Astrocyte (in vitro differentiated cells and primary cell): ENCODE results near the gene PPA2. TPM values are rescaled to one million over a fixed set of nuclear protein-coding genes. Genes with fewer than 3 reads are reported as not detected.
A peak's percentile ranks its signal among the peaks of the same experiment; 100 is the strongest.

Experiments used
- DNase-seq: peaks from one replicate; pipeline ENCODE4 v3.0.0-alpha.2; 2010; ENCODE audit warnings: low read depth
- FAIRE-seq: peaks from 2 replicates; lab custom pipeline; 2011; peaks lifted over from hg19 to GRCh38; lab: Jason Lieb, UNC
- H2AFZ ChIP-seq: 2 replicates; pipeline ENCODE4 v1.6.0; 2012; ENCODE audit warnings: low read depth, low read length, inconsistent platforms
- H3K27ac ChIP-seq: 2 replicates; pipeline ENCODE4 v1.5.1; 2011; ENCODE audit warnings: low read depth, low read length, inconsistent platforms
- H3K27me3 ChIP-seq: 2 replicates; pipeline ENCODE4 v1.6.0; 2011; ENCODE audit warnings: low read length, inconsistent platforms; ENCODE audit not compliant: insufficient read depth
- H3K36me3 ChIP-seq: 2 replicates; pipeline ENCODE4 v1.5.1; 2011; ENCODE audit warnings: low read length, inconsistent platforms; ENCODE audit not compliant: insufficient read depth
- H3K4me1 ChIP-seq: 2 replicates; pipeline ENCODE4 v1.5.1; 2011; ENCODE audit warnings: low read length, inconsistent platforms; ENCODE audit not compliant: insufficient read depth
- H3K4me2 ChIP-seq: 2 replicates; pipeline ENCODE4 v1.6.0; 2012; ENCODE audit warnings: low read length, inconsistent platforms
- H3K4me3 ChIP-seq: 2 replicates; pipeline ENCODE4 v1.5.1; 2011; ENCODE audit warnings: low read depth, mild to moderate bottlenecking, low read length, inconsistent platforms; ENCODE audit not compliant: insufficient read depth
- H3K79me2 ChIP-seq: 2 replicates; pipeline ENCODE4 v1.6.0; 2012; ENCODE audit warnings: mild to moderate bottlenecking, low read length, inconsistent platforms; ENCODE audit not compliant: insufficient read depth
- H3K9ac ChIP-seq: 2 replicates; pipeline ENCODE4 v1.6.0; 2012; ENCODE audit warnings: mild to moderate bottlenecking, low read length, inconsistent platforms
- H3K9me3 ChIP-seq: 2 replicates; pipeline ENCODE4 v1.5.1; 2012; ENCODE audit warnings: low read depth, mild to moderate bottlenecking, low read length, inconsistent platforms; ENCODE audit not compliant: insufficient read depth
- H4K20me1 ChIP-seq: 2 replicates; pipeline ENCODE4 v1.6.0; 2012; ENCODE audit warnings: low read length, inconsistent platforms; ENCODE audit not compliant: insufficient read depth
- H3K27ac Mint-ChIP-seq: one replicate; pipeline ENCODE4 v1.8.0; 2021; ENCODE audit warnings: mild to moderate bottlenecking, mixed read lengths; ENCODE audit not compliant: unreplicated experiment
- H3K27me3 Mint-ChIP-seq: one replicate; pipeline ENCODE4 v1.8.0; 2021; ENCODE audit warnings: low read depth, mixed read lengths; ENCODE audit not compliant: unreplicated experiment
- H3K36me3 Mint-ChIP-seq: one replicate; pipeline ENCODE4 v1.8.0; 2021; ENCODE audit warnings: low read depth, mixed read lengths; ENCODE audit not compliant: unreplicated experiment
- H3K4me1 Mint-ChIP-seq: one replicate; pipeline ENCODE4 v1.8.0; 2021; ENCODE audit warnings: low read depth, mixed read lengths; ENCODE audit not compliant: unreplicated experiment
- H3K4me3 Mint-ChIP-seq: one replicate; pipeline ENCODE4 v1.8.0; 2021; ENCODE audit warnings: mild to moderate bottlenecking, moderate library complexity, mixed read lengths; ENCODE audit not compliant: unreplicated experiment
- H3K9me3 Mint-ChIP-seq: one replicate; pipeline ENCODE4 v1.8.0; 2021; ENCODE audit warnings: mild to moderate bottlenecking, mixed read lengths; ENCODE audit not compliant: unreplicated experiment
- EZH2 ChIP-seq: IDR thresholded peaks from 2 replicates; pipeline ENCODE4 v1.6.1; 2012; ENCODE audit warnings: mild to moderate bottlenecking, low read length, inconsistent platforms; ENCODE audit not compliant: insufficient read depth
- total RNA-seq: library from RNA; stranded (reverse); gene quantifications from 2 replicates; pipeline ENCODE4 v1.2.1, GENCODE V29; 2021
- TF ChIP-seq, protein P1 (sequence below): IDR thresholded peaks from 2 replicates; pipeline ENCODE4 v1.5.1; 2011; ENCODE audit warnings: low read depth, mild to moderate bottlenecking, inconsistent platforms, low read length, moderate library complexity; ENCODE audit not compliant: insufficient read depth

Gene PPA2
- total RNA-seq, 1 donor from 2014 or later = 52.3 TPM

DNA sequence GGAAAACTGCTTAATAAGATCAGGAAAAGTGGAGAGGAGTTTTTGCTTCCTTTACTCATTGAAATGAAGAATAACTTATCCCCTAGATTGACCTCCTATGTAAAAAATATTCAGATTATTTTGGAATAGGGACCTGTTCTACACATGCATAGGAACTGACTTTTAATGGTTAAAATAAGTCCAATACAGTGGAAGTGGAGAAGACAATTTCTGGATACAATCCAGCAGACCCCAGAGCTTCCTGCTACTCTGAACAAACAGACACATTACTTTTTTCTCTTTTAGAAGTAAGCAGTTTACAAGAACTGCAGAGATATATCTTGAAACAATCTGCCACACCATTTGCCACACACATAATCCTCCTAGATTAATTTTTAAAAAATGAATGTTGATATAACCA lies 129.7 kb downstream of the PPA2 start:
- no peak overlapping the region for H3K4me3 Mint-ChIP-seq
- TF ChIP-seq EZH2 = no peak
- TF ChIP-seq, protein P1, sequence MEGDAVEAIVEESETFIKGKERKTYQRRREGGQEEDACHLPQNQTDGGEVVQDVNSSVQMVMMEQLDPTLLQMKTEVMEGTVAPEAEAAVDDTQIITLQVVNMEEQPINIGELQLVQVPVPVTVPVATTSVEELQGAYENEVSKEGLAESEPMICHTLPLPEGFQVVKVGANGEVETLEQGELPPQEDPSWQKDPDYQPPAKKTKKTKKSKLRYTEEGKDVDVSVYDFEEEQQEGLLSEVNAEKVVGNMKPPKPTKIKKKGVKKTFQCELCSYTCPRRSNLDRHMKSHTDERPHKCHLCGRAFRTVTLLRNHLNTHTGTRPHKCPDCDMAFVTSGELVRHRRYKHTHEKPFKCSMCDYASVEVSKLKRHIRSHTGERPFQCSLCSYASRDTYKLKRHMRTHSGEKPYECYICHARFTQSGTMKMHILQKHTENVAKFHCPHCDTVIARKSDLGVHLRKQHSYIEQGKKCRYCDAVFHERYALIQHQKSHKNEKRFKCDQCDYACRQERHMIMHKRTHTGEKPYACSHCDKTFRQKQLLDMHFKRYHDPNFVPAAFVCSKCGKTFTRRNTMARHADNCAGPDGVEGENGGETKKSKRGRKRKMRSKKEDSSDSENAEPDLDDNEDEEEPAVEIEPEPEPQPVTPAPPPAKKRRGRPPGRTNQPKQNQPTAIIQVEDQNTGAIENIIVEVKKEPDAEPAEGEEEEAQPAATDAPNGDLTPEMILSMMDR = no peak
- H3K4me2 ChIP-seq = no peak overlapping the region

DNA sequence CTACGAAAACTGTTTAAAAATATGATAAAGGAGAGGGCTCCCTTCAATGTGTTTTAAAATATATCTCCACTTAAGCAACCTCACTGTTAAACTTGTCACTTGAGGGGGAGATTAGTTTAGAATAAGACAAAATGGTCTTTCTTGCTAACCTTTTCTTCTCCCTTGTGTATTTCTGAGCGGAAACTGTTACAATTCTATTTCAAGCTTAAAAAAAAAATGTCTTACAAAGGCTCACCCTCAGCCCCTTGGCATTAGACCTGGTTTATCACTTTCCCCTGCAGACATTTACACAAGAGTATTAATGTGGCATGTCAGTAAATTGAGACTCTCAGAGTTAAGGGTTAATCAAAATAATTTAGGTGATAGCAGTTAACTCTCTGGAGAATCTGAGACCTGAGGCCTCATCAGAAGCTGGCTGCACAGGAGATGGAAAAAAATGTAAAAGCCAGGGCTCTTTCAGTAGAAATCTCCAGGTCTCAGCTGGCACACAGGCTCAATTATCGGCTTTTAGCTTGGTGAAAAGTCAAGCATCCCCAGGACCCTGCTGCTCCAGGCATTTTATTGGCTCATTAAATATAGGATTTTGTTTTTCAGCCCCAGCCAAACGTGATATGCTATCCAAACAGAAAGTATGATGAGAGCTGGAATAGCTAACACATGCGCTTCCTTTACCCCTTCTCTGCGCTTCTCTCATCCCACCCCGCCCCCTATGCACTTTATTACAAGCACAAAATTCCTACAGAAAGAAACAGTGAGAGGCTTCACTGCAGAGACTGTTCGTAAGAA lies 130.5 kb downstream of the PPA2 start:
- no peaks in the 10 kb centered on the region for H3K27me3 Mint-ChIP-seq

More for the DNA sequence above, 129.7 kb downstream of the PPA2 start:
- Mint-ChIP-seq H3K27ac (no peak overlapping the region), H3K27me3 (no peaks in the 10 kb centered on the region), H3K9me3 (no peaks in the 10 kb centered on the region), H3K4me1 (no peaks in the 10 kb centered on the region), H3K36me3 (no peaks in the 10 kb centered on the region)
- FAIRE-seq = peak; percentile 74
- Histone ChIP-seq H3K4me1 (no peaks in the 10 kb centered on the region), H3K79me2 (no peaks in the 10 kb centered on the region), H2AFZ (no peak overlapping the region), H3K36me3 (no peaks in the 10 kb centered on the region), H3K27ac (no peak overlapping the region), H4K20me1 (no peaks in the 10 kb centered on the region), H3K4me3 (no peak overlapping the region), H3K9me3 (no peaks in the 10 kb centered on the region), H3K27me3 (no peaks in the 10 kb centered on the region), H3K9ac (no peak overlapping the region)
- DNase-seq = no peak

More for the DNA sequence above, 130.5 kb downstream of the PPA2 start:
- no peak overlapping the region for H3K4me3 ChIP-seq
- Mint-ChIP-seq H3K27ac (no peak overlapping the region), H3K9me3 (no peaks in the 10 kb centered on the region), H3K36me3 (no peaks in the 10 kb centered on the region), H3K4me1 (no peaks in the 10 kb centered on the region), H3K4me3 (no peak overlapping the region)
- peak overlapping the region; percentile 13 for H3K4me2 ChIP-seq
- H2AFZ ChIP-seq = no peak overlapping the region
- H3K27ac ChIP-seq = no peak overlapping the region
- H3K36me3 ChIP-seq = no peaks in the 10 kb centered on the region
- no peak for FAIRE-seq
- H3K9me3 ChIP-seq = no peaks in the 10 kb centered on the region
- H3K9ac ChIP-seq = no peak overlapping the region
- H3K79me2 ChIP-seq = no peaks in the 10 kb centered on the region
- no peaks in the 10 kb centered on the region for H3K4me1 ChIP-seq
- no peak for DNase-seq
- no peaks in the 10 kb centered on the region for H3K27me3 ChIP-seq
- TF ChIP-seq, protein P1 = no peak
- TF ChIP-seq EZH2 = no peak
- no peaks in the 10 kb centered on the region for H4K20me1 ChIP-seq
